ENCODE results near the gene FZD1. TPM values are rescaled to one million over a fixed set of nuclear protein-coding genes. Genes with fewer than 3 reads are reported as not detected.
A peak's percentile ranks its signal among the peaks of the same experiment; 100 is the strongest.

FZD1 gene
- total RNA-seq, 1 experiment from 2014 or later = 7.9 TPM

- Histone ChIP-seq H3K27ac (ENCODE audit: low read length) (no peak overlapping the region), H3K9ac (ENCODE audit: low read length) (no peak overlapping the region), H3K9me3 (ENCODE audit: low read length) (no peaks in the 10 kb centered on the region), H4K20me1 (ENCODE audit: insufficient read depth, low read depth, low read length) (peaks cover 28% of the 10 kb centered on the region), H3K4me2 (ENCODE audit: low read depth, low read length, poor library complexity, severe bottlenecking) (peak overlapping the region; percentile 49), H3K36me3 (ENCODE audit: insufficient read depth, low read length) (no peaks in the 10 kb centered on the region; the same call in 1 of the 2 replicates), H3K9me2 (replicated peaks; ENCODE audit: insufficient read depth, low read length) (no peaks in the 10 kb centered on the region), H3K4me1 (ENCODE audit: low read length) (peaks cover 50% of the 10 kb centered on the region), H3K27me3 (ENCODE audit: low read length) (no peaks in the 10 kb centered on the region), H2AFZ (ENCODE audit: low read length) (no peak overlapping the region), H3K79me2 (ENCODE audit: low read length) (peaks cover 9% of the 10 kb centered on the region), H3K4me3 (ENCODE audit: low read length) (peak overlapping the region; percentile 25; the same call in 1 of the 2 replicates)
- no peak for DNase-seq
These were observed 3.1 kb downstream of the FZD1 start for GRCh38 chr7:91267171-91267955.

- Histone ChIP-seq H3K9me2 (replicated peaks; ENCODE audit: insufficient read depth, low read length) (no peaks in the 10 kb centered on the region), H3K4me1 (ENCODE audit: low read length) (peaks cover 41% of the 10 kb centered on the region), H3K9ac (ENCODE audit: low read length) (no peak overlapping the region), H2AFZ (ENCODE audit: low read length) (no peak overlapping the region), H3K27me3 (ENCODE audit: low read length) (no peaks in the 10 kb centered on the region), H3K79me2 (ENCODE audit: low read length) (peaks cover 9% of the 10 kb centered on the region), H3K9me3 (ENCODE audit: low read length) (no peaks in the 10 kb centered on the region), H3K36me3 (ENCODE audit: insufficient read depth, low read length) (no peaks in the 10 kb centered on the region; the same call in 1 of the 2 replicates), H4K20me1 (ENCODE audit: insufficient read depth, low read depth, low read length) (peaks cover 28% of the 10 kb centered on the region), H3K27ac (ENCODE audit: low read length) (no peak overlapping the region), H3K4me2 (ENCODE audit: low read depth, low read length, poor library complexity, severe bottlenecking) (no peak overlapping the region), H3K4me3 (ENCODE audit: low read length) (no peak overlapping the region)
- no peak for DNase-seq
These were observed 6.1 kb downstream of the FZD1 start for GRCh38 chr7:91270372-91270771.

- no peak overlapping the region for H3K4me2 ChIP-seq (ENCODE audit: low read depth, low read length, poor library complexity, severe bottlenecking)
- H3K36me3 ChIP-seq (ENCODE audit: insufficient read depth, low read length) = no peaks in the 10 kb centered on the region
- no peaks in the 10 kb centered on the region for H3K9me3 ChIP-seq (ENCODE audit: low read length)
- H3K9ac ChIP-seq (ENCODE audit: low read length) = no peak overlapping the region
- no peak overlapping the region for H3K27ac ChIP-seq (ENCODE audit: low read length)
- no peak overlapping the region for H2AFZ ChIP-seq (ENCODE audit: low read length)
- DNase-seq = no peak
- no peaks in the 10 kb centered on the region for H3K79me2 ChIP-seq (ENCODE audit: low read length)
- H3K27me3 ChIP-seq (ENCODE audit: low read length) = no peaks in the 10 kb centered on the region
- peaks cover 12% of the 10 kb centered on the region for H3K4me1 ChIP-seq (ENCODE audit: low read length)
- no peaks in the 10 kb centered on the region for H3K9me2 ChIP-seq (replicated peaks; ENCODE audit: insufficient read depth, low read length)
- H4K20me1 ChIP-seq (ENCODE audit: insufficient read depth, low read depth, low read length) = no peaks in the 10 kb centered on the region
- H3K4me3 ChIP-seq (ENCODE audit: low read length) = no peak overlapping the region
These were observed 12.7 kb downstream of the FZD1 start for GRCh38 chr7:91276909-91277308.

DNA sequence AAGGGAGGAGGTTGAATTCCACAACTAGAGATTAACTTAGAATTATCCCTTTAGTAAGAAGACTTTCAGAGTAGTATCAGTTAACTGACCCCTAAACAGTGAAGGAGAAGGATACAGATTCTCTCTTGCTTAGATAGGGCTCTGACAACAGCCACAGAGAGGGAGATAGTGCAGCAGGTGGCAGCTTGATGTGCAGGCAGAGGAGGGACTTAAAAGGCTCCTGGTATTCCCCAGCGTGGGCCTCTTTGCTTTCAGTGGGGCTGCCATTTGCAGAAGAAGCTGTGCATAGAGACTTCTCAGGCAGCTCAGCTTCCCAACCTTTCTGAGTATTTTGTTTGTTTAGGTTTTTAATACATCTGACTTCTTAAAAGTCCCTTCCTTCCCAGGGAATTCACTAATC is 16.0 kb downstream of the FZD1 start:
- Histone ChIP-seq H2AFZ (ENCODE audit: low read length) (no peak overlapping the region), H3K79me2 (ENCODE audit: low read length) (no peaks in the 10 kb centered on the region), H4K20me1 (ENCODE audit: insufficient read depth, low read depth, low read length) (no peaks in the 10 kb centered on the region), H3K27ac (ENCODE audit: low read length) (no peak overlapping the region), H3K9me2 (replicated peaks; ENCODE audit: insufficient read depth, low read length) (no peaks in the 10 kb centered on the region), H3K9ac (ENCODE audit: low read length) (no peak overlapping the region), H3K4me2 (ENCODE audit: low read depth, low read length, poor library complexity, severe bottlenecking) (no peak overlapping the region), H3K36me3 (ENCODE audit: insufficient read depth, low read length) (no peaks in the 10 kb centered on the region), H3K27me3 (ENCODE audit: low read length) (no peaks in the 10 kb centered on the region), H3K9me3 (ENCODE audit: low read length) (no peaks in the 10 kb centered on the region), H3K4me1 (ENCODE audit: low read length) (peaks cover 15% of the 10 kb centered on the region), H3K4me3 (ENCODE audit: low read length) (no peak overlapping the region)
- DNase-seq = no peak

GRCh38 chr7:91280604-91281003 is 16.4 kb downstream of the FZD1 start:
- H2AFZ ChIP-seq (ENCODE audit: low read length) = no peak overlapping the region
- H3K4me2 ChIP-seq (ENCODE audit: low read depth, low read length, poor library complexity, severe bottlenecking) = no peak overlapping the region
- no peaks in the 10 kb centered on the region for H3K9me2 ChIP-seq (replicated peaks; ENCODE audit: insufficient read depth, low read length)
- no peaks in the 10 kb centered on the region for H3K79me2 ChIP-seq (ENCODE audit: low read length)
- no peak overlapping the region for H3K27ac ChIP-seq (ENCODE audit: low read length)
- H3K4me1 ChIP-seq (ENCODE audit: low read length) = peaks cover 19% of the 10 kb centered on the region
- no peaks in the 10 kb centered on the region for H3K9me3 ChIP-seq (ENCODE audit: low read length)
- H3K27me3 ChIP-seq (ENCODE audit: low read length) = no peaks in the 10 kb centered on the region
- no peak for DNase-seq
- H3K4me3 ChIP-seq (ENCODE audit: low read length) = no peak overlapping the region
- H3K36me3 ChIP-seq (ENCODE audit: insufficient read depth, low read length) = no peaks in the 10 kb centered on the region
- no peaks in the 10 kb centered on the region for H4K20me1 ChIP-seq (ENCODE audit: insufficient read depth, low read depth, low read length)
- no peak overlapping the region for H3K9ac ChIP-seq (ENCODE audit: low read length)

GRCh38 chr7:91285696-91286355 is 21.6 kb downstream of the FZD1 start:
- H3K9me2 ChIP-seq (replicated peaks; ENCODE audit: insufficient read depth, low read length) = no peaks in the 10 kb centered on the region
- H2AFZ ChIP-seq (ENCODE audit: low read length) = peak overlapping the region; percentile 49
- H3K27me3 ChIP-seq (ENCODE audit: low read length) = no peaks in the 10 kb centered on the region
- H3K79me2 ChIP-seq (ENCODE audit: low read length) = no peaks in the 10 kb centered on the region
- peak overlapping the region; percentile 93 for H3K27ac ChIP-seq (ENCODE audit: low read length)
- H3K9ac ChIP-seq (ENCODE audit: low read length) = no peak overlapping the region
- H3K4me2 ChIP-seq (ENCODE audit: low read depth, low read length, poor library complexity, severe bottlenecking) = peak overlapping the region; percentile 52
- no peaks in the 10 kb centered on the region for H3K36me3 ChIP-seq (ENCODE audit: insufficient read depth, low read length)
- no peak for DNase-seq
- no peaks in the 10 kb centered on the region for H4K20me1 ChIP-seq (ENCODE audit: insufficient read depth, low read depth, low read length)
- no peaks in the 10 kb centered on the region for H3K9me3 ChIP-seq (ENCODE audit: low read length)
- H3K4me3 ChIP-seq (ENCODE audit: low read length) = peak overlapping the region; percentile 16; the same call in 1 of the 2 replicates
- H3K4me1 ChIP-seq (ENCODE audit: low read length) = peaks cover 64% of the 10 kb centered on the region

DNA sequence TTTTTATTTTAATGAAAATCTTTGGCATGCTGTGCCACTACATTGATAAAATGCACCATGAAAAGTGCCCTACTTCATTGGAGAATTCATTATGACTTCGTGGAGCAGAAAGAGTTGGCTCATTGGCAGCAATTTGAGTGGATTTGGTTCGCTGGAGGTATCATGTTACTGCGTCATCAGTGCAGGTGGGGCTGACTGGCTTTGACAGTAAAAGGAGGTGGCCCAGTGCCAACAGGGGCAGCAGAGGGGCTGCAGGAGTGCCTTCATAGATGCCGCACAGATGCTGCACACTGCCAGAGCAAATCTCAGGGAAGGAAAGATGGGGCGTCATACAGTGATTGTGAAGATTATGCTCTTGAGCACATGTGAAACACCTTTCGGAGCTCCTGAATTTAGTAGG is 22.2 kb downstream of the FZD1 start:
- H3K4me2 ChIP-seq (ENCODE audit: low read depth, low read length, poor library complexity, severe bottlenecking) = peak overlapping the region; percentile 52
- peak; percentile 68 for DNase-seq
- no peak overlapping the region for H3K4me3 ChIP-seq (ENCODE audit: low read length)
- H3K79me2 ChIP-seq (ENCODE audit: low read length) = no peaks in the 10 kb centered on the region
- H3K27me3 ChIP-seq (ENCODE audit: low read length) = no peaks in the 10 kb centered on the region
- H3K36me3 ChIP-seq (ENCODE audit: insufficient read depth, low read length) = no peaks in the 10 kb centered on the region
- peak overlapping the region; percentile 93 for H3K27ac ChIP-seq (ENCODE audit: low read length)
- no peaks in the 10 kb centered on the region for H4K20me1 ChIP-seq (ENCODE audit: insufficient read depth, low read depth, low read length)
- H2AFZ ChIP-seq (ENCODE audit: low read length) = 0 out of 2 replicates have a peak overlapping the region, but pooled peaks have one; percentile 49
- no peaks in the 10 kb centered on the region for H3K9me3 ChIP-seq (ENCODE audit: low read length)
- no peak overlapping the region for H3K9ac ChIP-seq (ENCODE audit: low read length)
- H3K4me1 ChIP-seq (ENCODE audit: low read length) = peaks cover 68% of the 10 kb centered on the region
- no peaks in the 10 kb centered on the region for H3K9me2 ChIP-seq (replicated peaks; ENCODE audit: insufficient read depth, low read length)

GRCh38 chr7:91287371-91288084 is 23.3 kb downstream of the FZD1 start:
- Histone ChIP-seq H3K27me3 (ENCODE audit: low read length) (no peaks in the 10 kb centered on the region), H2AFZ (ENCODE audit: low read length) (peak overlapping the region; percentile 49; the same call in 1 of the 2 replicates), H3K36me3 (ENCODE audit: insufficient read depth, low read length) (no peaks in the 10 kb centered on the region), H4K20me1 (ENCODE audit: insufficient read depth, low read depth, low read length) (no peaks in the 10 kb centered on the region), H3K9ac (ENCODE audit: low read length) (no peak overlapping the region; the same call in 1 of the 2 replicates), H3K9me3 (ENCODE audit: low read length) (no peaks in the 10 kb centered on the region), H3K4me2 (ENCODE audit: low read depth, low read length, poor library complexity, severe bottlenecking) (peak overlapping the region; percentile 52), H3K9me2 (replicated peaks; ENCODE audit: insufficient read depth, low read length) (no peaks in the 10 kb centered on the region), H3K4me3 (ENCODE audit: low read length) (no peak overlapping the region), H3K27ac (ENCODE audit: low read length) (peak overlapping the region; percentile 93), H3K79me2 (ENCODE audit: low read length) (no peaks in the 10 kb centered on the region), H3K4me1 (ENCODE audit: low read length) (peaks cover 79% of the 10 kb centered on the region)
- peak; percentile 71 for DNase-seq
